Measurements from ENCODE around the gene USP54.

Gene USP54

DNA sequence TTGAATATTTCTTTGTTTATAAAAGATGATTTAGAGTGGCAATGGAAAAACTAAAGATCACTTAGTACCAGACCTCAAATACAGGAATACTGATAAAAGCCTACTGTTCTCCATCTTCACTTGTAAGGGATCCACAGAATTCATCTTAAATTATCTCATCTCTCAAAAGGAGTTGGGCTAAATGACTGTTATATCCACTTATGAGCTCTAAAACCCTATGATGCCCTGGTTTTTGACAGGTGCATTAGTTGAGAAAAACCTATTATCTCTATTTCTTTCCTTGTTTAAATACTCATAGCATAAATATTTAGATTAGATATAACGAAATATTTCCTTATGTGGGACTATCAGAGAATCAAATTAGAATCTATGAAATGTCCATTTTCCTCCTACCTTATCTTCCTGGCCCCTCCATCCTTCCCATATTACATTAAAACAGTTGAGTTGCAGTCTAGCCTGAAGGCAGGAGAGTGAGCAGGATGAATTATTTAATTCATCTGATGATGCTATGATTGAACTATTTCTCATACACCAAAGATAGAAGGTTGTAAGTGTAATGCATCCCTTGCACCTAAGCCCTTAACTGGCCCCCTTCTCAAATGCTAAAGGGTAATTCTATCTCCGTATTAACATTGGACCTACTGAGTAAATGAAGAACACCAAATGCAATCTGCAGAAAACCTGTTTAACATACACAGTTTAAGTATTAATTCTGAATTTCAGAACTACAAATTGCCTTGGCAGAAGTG, 125.0 kb downstream of the USP54 start:
- no peak for DNase-seq

DNA sequence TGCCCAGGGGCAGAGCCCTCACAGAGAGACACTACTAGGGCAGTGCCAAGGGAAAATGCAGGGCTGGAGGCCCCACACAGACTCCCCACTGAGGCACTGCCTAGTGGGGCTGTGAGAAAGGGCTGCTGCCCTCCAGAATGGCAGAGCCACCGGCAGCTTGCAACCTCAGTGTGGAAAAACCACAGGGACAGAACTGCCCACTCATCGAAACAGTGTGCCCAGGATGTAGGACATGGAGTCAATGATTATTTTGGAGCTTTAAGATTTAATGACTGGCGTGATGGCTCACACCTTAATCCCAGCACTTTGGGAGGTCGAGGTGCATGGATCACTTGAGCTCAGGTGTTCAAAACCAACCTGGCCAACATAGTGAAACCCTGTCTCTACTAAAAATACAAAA, 130.2 kb downstream of the USP54 start:
- DNase-seq, result no peak

DNA sequence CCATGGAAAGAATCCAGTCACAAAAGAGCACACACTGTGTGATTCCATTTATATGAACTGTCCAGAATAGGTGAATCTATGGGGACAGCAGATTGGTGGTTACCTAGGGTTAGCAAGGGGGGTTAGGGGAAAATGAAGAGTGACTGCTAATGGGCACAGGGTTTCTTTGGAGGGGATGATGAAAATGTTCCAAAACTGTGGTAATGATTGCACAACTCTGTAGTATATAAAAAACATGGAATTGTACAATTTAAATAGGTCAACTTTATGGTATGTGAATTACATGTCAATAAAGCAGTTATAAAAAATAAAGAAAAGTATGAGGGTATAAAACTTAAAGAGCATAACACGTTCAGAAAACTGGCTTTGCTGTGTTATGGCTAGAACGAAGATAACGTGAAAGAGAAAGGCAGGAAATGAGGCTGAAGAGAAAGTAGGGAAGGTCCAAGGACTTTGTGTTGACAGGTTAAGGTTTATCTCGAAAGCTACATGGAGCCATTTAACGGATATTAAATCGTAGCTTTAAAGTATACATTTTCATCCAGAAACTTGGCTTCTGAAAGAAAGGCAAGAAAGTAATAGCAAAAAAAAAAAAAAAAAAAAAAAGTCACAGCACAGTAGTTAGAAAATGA, 131.3 kb downstream of the USP54 start:
- no peak for DNase-seq

DNA sequence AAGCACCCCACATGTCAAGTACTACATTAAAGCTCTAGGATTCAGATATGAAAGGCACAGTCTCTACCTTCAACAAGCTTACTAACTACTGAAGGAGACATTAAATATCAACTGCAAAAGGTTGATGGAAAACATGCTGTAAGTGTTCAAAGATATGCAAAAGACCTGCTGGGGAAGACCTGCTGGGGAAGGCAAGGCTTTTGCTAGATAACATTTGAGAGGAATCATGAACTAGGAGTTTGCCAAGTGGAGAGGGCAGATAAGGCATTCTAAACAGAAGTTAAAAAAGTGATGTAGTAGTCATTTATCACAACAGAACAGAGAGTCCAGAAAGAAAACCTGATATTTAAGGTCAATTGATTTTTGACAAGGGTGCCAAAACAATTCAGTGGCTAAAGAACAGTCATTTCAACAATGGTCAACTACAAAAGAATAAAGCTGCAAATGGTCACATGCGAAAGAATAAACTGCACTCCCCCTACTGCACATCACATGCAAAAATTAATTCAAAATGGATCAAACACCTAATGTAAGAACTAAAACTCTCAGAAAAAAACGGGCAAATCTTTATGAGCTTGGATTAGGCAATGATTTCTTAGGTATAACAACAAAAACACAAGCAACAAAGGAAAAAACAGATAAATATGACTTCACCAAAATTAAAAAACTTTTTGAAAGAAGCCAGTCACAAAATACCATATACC, 134.8 kb downstream of the USP54 start:
- DNase-seq, result no peak

DNA sequence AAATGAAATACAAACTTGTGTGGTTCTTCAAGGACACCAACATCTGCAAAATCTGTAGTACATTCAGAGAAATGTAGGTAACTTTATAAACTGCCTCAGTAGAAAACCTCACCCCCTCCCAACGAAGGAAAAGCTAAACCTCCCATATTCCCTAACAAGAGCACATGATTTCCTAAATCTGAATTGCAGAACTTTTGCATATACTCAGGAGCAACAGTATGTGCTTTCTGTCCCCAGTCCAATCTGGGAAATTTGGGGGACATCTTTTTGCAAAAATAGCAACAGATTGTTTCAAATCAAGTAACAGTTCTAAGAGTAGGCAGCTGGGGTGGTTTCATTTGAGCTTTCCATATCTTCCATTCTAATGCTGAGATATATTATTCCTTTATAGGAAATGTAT, 142.0 kb downstream of the USP54 start:
- DNase-seq, result no peak

DNA sequence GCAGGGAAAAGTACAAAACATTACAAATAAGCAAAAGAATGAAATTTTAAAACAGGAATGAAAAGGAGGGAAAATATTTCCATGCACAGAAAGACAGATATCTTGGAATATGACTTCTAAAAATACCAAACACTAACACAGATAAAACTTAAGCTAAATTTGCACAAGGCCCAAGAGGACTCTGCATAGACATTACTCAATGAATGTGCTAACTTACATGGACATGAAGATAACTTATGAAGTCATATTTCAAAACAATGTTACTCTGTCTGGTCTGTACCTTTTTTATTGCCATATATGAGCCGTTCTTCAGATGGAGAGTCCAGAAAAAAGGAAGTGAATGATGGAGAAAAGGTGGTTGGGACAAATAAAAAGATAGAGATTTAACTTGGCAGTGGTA, 142.8 kb downstream of the USP54 start:
- no peak for DNase-seq
